ENCODE results near the gene ELAC1.

GRCh38 chr18:50956116-50956515 is 11.7 kb upstream of the ELAC1 start:
- TF ChIP-seq, protein P1, sequence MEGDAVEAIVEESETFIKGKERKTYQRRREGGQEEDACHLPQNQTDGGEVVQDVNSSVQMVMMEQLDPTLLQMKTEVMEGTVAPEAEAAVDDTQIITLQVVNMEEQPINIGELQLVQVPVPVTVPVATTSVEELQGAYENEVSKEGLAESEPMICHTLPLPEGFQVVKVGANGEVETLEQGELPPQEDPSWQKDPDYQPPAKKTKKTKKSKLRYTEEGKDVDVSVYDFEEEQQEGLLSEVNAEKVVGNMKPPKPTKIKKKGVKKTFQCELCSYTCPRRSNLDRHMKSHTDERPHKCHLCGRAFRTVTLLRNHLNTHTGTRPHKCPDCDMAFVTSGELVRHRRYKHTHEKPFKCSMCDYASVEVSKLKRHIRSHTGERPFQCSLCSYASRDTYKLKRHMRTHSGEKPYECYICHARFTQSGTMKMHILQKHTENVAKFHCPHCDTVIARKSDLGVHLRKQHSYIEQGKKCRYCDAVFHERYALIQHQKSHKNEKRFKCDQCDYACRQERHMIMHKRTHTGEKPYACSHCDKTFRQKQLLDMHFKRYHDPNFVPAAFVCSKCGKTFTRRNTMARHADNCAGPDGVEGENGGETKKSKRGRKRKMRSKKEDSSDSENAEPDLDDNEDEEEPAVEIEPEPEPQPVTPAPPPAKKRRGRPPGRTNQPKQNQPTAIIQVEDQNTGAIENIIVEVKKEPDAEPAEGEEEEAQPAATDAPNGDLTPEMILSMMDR (IDR thresholded peaks at IDR 0.05) = no peak
- no peak for TF ChIP-seq POLR2A (IDR thresholded peaks at IDR 0.05)

Data from heart left ventricle (tissue), 13 donors.